GM20431 (cell line): ENCODE results near the gene MYBPC1.
"Not testable (repeated sequence)": the region's sequence is repeated elsewhere in the genome, so short reads cannot be mapped to it uniquely, and the experiment has no call there.

Experiments
- in situ Hi-C: fragments of 300-500 bp; cut with MseI, MboI; formaldehyde crosslinking; loops from one replicate; pipeline ENCODE4 v1.15.0; 2020; ENCODE audit warnings: low sequenced_read_pairs; ENCODE audit not compliant: unreplicated experiment

Gene MYBPC1

GRCh38 chr12:101594700-101595099 lies at the start of gene MYBPC1:
MYBPC1 (plus strand) TSS chr12:101594971; CDS start chr12:101595071, 100 bp downstream.
- in situ Hi-C loops, result no loop called here

GRCh38 chr12:101551362-101552114 lies 43.2 kb upstream of the MYBPC1 start:
- in situ Hi-C loops, result no loop called here

GRCh38 chr12:101552277-101552676 lies 42.5 kb upstream of the MYBPC1 start:
- in situ Hi-C loops, result no loop called here

DNA sequence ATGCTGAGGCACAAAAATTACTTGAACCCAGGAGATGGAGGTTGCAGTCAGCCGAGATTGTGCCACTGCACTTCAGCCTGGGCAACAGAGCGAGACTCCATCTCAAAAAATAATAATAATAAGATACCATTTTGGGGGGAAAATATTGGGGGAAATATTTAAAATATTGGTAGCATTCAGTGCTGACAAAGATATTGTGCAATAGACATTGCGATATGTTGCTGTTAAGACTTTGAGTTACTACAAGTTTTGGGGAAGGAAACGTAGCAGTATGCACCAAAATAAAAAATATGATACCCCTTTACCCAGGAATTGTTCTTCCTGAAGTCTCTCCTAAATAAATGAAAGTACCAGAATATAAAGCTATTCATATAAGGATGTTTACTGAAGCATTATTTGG lies 37.7 kb upstream of the MYBPC1 start:
- in situ Hi-C loops, result no loop called here

DNA sequence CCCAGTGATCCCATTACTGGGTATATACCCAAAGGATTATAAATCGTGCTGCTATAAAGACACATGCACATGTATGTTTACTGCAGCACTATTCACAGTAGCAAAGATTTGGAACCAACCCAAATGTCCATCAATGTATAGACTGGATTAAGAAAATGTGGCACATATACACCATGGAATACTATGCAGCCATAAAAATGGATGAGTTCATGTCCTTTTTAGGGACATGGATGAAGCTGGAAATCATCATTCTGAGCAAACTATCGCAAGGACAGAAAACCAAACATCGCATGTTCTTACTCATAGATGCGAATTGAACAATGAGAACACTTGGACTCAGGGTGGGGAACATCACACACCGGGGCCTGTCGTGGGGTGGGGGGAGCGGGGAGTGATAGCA lies 36.0 kb upstream of the MYBPC1 start:
- in situ Hi-C loops, result not testable (repeated sequence)

GRCh38 chr12:101563212-101563611 lies 31.6 kb upstream of the MYBPC1 start:
- in situ Hi-C loops, result no loop called here

GRCh38 chr12:101564912-101565311 lies 29.9 kb upstream of the MYBPC1 start:
- in situ Hi-C loops, result no loop called here

DNA sequence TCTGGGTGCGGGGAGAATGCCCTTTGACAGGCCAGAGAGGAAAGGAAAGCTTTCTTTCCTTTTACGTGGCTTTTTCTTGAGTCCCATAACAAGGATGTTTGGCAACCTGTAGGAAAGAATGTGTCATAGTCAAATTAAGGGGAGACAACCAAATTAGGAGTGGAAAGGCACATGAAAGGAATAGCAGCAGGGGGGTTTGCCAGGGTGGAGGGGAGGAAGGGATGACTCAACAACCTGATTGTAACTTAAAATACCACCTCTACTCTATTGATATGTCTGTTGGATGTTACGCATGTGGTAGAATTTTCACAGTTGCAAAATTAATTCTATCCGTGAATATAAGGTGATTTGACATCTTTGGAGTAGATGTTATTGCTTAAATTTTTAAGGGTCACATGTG lies 28.5 kb upstream of the MYBPC1 start:
- in situ Hi-C loops, result no loop called here

DNA sequence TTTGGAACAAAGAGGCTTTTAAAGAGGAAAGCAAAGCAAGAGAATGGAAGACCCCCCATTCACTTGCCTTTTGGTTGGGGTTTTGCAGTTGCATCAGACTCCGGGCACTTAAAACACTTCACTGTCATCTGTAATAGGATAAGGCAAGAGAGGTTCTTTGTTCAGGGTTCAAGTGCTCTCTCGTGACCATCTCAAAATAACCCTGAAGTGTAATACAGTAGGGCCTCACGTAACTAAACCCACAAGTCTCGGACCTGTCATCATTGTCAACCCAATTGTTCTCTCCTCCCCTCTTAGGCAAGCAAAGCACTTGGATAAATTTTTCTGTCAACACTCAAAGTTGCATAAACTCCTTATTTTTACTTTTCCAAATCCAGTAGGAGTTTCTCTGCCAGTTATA lies 26.9 kb upstream of the MYBPC1 start:
- in situ Hi-C loops, result no loop called here

GRCh38 chr12:101570047-101570446 lies 24.7 kb upstream of the MYBPC1 start:
- in situ Hi-C loops, result no loop called here

DNA sequence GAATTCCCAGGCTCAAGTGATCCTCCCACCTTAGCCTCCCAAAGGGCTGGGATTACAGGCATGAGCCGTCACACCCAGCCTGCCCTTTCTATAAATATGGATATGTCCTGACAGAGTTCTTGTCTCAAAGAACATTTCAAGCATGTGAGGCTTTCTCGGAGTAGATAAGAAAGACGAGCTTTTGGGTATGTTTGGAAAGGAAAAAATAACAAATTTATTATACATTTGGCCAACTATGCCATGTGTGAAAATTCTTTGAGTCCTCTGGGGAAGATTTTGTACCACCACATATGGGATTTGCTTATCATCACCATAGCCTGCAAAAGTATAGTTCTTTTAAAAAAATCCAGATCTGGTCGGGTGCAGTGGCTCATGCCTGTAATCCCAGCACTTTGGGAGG lies 23.7 kb upstream of the MYBPC1 start:
- in situ Hi-C loops, result no loop called here

DNA sequence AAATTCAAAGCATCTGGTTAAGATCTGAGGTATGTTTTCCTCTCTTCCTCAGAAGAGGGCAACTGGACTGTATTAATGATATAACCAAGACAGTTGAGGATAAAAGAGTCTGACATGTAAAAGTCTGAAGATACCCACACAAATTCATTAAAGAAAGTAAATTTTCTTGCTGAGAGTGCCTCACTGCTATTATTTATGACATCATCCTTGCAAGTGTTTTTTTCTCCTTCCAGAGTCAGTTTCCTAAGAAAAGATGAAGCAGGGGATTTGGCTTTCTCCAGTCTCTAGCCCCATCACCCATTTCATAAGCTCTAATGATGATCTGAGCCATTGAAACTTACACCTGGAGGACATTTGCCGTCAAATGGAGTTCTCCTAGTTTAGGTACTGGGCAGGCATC lies 21.0 kb upstream of the MYBPC1 start:
- in situ Hi-C loops, result no loop called here

DNA sequence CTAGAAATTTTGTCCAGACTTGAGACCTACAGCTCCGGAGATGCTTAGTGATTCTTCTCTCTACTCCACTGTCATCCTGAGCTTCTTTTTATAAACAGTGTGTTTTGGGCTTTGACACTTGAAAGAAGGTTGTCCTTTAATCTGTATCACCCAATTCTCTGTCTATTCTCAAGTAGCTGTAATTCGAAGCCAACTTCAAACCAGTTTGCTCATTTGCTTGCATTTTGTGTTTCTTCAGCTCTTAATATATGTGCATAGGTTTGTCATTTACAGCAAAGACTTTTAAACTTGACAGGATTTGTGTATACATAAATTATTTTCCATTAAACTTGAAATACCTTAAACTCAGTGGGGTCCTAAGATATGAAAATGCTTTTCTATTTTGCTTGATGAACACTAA lies 16.4 kb upstream of the MYBPC1 start:
- in situ Hi-C loops, result no loop called here

DNA sequence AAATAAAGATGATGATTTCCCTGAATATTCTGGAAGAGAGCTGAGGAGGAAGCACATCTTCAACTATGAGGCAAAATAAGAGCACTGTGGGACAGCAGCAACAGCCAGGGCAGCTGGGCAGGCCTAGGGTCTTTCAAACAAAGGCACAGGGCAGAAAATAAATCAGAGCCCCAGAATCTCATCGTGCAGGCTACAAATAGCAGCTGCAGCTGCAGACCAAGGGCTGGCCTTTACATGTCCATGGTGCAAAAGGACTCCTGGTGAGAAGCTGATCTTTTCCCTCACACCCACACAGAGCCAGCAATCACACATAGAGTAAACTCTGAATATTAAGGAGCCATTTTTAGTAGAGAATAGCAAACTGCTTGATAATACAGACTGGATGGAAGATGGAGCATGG lies 13.6 kb upstream of the MYBPC1 start:
- in situ Hi-C loops, result no loop called here

DNA sequence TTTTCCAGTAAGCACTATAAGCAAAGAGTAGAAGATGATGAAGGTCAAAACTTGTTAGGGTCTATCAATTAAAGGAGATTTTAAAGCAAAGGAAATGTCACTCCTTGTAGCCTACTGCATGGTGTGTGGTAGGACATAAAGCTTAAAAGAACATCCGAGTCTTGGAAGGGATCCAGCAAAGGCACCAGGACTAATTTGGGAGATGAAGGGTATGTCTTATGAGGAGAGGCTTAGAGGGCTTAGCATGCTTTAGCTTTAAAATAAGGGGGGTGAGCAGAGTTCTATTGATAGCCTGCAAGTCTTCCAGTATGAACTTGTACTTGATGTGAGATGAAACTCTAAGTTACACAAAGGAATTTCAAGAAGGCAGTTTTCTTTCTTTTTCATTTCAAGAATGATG lies 11.8 kb upstream of the MYBPC1 start:
- in situ Hi-C loops, result no loop called here

DNA sequence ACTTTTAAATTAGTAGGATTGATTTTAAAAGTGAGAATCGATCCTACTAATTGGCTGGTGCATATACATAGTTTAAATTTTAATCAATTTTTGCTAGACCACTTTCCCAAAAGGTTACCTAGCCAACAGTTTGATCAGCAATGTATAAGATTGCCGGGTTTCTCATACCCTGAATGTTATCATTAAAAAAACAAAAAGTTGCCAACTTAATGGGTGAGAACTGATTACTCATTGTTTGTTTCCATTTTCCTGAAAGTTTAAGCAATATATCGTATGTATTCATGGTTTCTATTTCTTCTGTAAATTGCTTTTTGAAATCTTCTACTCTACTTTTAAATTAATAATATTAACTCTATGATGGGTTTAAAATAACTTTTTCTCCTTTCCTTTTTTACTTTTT lies 4.4 kb upstream of the MYBPC1 start:
- in situ Hi-C loops, result no loop called here

GRCh38 chr12:101591781-101592180 lies 3.0 kb upstream of the MYBPC1 start:
- in situ Hi-C loops, result no loop called here

GRCh38 chr12:101592448-101592847 lies 2.3 kb upstream of the MYBPC1 start:
- in situ Hi-C loops, result no loop called here

DNA sequence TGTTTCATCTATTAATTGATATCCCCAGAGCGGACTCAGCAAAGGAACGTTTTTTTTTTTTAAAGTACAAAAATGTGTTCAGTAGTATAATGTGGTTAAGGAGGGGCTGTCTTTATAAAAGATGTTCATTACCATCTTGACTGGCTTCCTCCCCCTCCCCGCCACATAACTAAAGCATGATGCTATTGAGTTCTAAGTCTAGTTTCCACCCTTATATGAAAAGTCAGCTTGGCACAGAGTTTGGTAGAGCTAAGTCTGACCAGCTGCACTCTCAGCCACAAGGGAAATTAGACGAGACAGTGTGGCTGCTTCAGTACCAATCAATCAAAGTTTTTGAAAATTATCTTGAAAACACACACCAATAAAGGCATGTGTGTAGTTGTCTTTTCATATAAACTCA lies 1.9 kb upstream of the MYBPC1 start:
- in situ Hi-C loops, result no loop called here

DNA sequence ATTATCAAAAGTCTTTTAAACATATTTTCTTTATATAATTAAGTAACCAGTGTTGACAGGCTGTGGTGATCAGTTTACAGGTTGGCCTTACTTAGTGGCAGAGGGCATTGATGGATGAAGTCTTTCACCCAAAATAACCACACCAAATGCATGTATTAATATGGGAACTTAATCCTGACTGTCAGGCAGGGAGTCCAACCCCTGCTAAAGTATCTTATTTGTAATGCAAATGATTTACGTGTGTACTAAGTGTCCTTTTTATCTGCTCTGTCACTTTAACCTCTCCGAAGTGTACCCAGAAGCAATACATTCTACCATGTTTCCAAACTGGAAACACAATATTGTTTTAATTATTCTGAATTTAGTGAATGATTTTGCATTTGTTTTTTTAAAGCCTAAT lies 1.4 kb downstream of the MYBPC1 start:
- in situ Hi-C loops, result no loop called here

GRCh38 chr12:101597164-101597563 lies 2.4 kb downstream of the MYBPC1 start:
- in situ Hi-C loops, result no loop called here

DNA sequence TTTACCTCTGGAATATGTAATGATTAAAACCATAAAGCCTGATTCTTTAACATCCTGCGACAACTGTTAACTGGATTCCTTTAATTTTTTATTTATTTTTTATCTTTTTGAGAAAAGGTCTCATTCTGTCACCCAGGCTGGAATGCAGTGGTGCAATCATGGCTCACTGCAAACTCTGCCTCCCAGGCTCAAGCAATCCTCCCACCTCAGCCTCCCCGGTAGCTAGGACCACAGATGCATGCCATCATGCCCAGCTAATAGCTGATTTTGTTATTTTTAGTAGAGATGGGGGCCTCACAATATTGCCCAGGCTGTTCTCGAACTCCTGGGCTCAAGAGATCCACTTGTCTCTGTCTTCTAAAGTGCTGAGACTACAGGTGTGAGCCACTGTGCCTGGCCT lies 3.7 kb downstream of the MYBPC1 start:
- in situ Hi-C loops, result no loop called here
